ENCODE data around the gene ARHGEF5.
"Not testable (repeated sequence)": the region's sequence is repeated elsewhere in the genome, so short reads cannot be mapped to it uniquely, and the experiment has no call there.

GRCh38 chr7:144365523-144365922 is 10.3 kb downstream of the ARHGEF5 start:
- TF ChIP-seq MAX (IDR thresholded peaks at IDR 0.05); EZH2phosphoT487 (IDR thresholded peaks at IDR 0.05; ENCODE audit: borderline replicate concordance); CTCF (IDR thresholded peaks at IDR 0.05 in 2 of 3, conservative IDR thresholded peaks at IDR 0.05 in 1 of 3; ENCODE audit: borderline replicate concordance in 1 of 3, insufficient read depth in 1 of 3, low read depth in 2 of 3, low read length in 2 of 3); POLR2AphosphoS5 (IDR thresholded peaks at IDR 0.05; ENCODE audit: low read depth, low read length); EZH2 (IDR thresholded peaks at IDR 0.05); SIN3A (IDR thresholded peaks at IDR 0.05; ENCODE audit: low read depth); POLR2A (IDR thresholded peaks at IDR 0.05; ENCODE audit: borderline replicate concordance, extremely low read depth, insufficient read depth, insufficient read length): not testable (repeated sequence)

All from HCT116 (cell line).